Measurements from ENCODE around the gene BTBD9. TPM values are rescaled to one million over a fixed set of nuclear protein-coding genes. Genes with fewer than 3 reads are reported as not detected.

BTBD9 gene
- total RNA-seq, 1 donor from 2014 or later = 24.1 TPM

- no peak for DNase-seq (ENCODE audit: extremely low spot score in 2 of 2)
- no peak overlapping the region for H3K27ac ChIP-seq
- H3K4me1 ChIP-seq = peaks cover 17% of the 10 kb centered on the region
- H3K4me3 ChIP-seq = no peak overlapping the region
- H3K27me3 ChIP-seq = no peaks in the 10 kb centered on the region
- intact Hi-C loops (cut with DNase I) = no loop called here
- H3K36me3 ChIP-seq = peaks cover 0 to 36% of the 10 kb centered on the region in 2 donors
- TF ChIP-seq POLR2A (IDR thresholded peaks at IDR 0.05) (no peak), CTCF (IDR thresholded peaks at IDR 0.05) (no peak), POLR2AphosphoS5 (IDR thresholded peaks at IDR 0.05; ENCODE audit: insufficient read depth in 1 of 2, low read depth in 1 of 2) (no peak)
- H3K9me3 ChIP-seq = no peaks in the 10 kb centered on the region
Observed at GRCh38 chr6:38684904-38685303, 45.2 kb upstream of the BTBD9 start.

GRCh38 chr6:38684237-38684636 lies 44.5 kb upstream of the BTBD9 start:
- intact Hi-C loops (cut with DNase I) = no loop called here
- no peaks in the 10 kb centered on the region for H3K9me3 ChIP-seq
- peaks cover 0 to 39% of the 10 kb centered on the region in 2 donors for H3K36me3 ChIP-seq

GRCh38 chr6:38681850-38682249 lies 42.1 kb upstream of the BTBD9 start:
- Histone ChIP-seq H3K27ac (no peak overlapping the region), H3K36me3 (peaks cover 0 to 56% of the 10 kb centered on the region in 2 donors), H3K9me3 (no peaks in the 10 kb centered on the region), H3K4me1 (peaks cover 5% of the 10 kb centered on the region), H3K4me3 (no peak overlapping the region), H3K27me3 (no peaks in the 10 kb centered on the region)
- intact Hi-C loops (cut with DNase I) = no loop called here
- TF ChIP-seq CTCF (IDR thresholded peaks at IDR 0.05) (no peak), POLR2A (IDR thresholded peaks at IDR 0.05) (no peak), POLR2AphosphoS5 (IDR thresholded peaks at IDR 0.05; ENCODE audit: insufficient read depth in 1 of 2, low read depth in 1 of 2) (no peak)
- no peak for DNase-seq (ENCODE audit: extremely low spot score in 2 of 2)

More at GRCh38 chr6:38684237-38684636, 44.5 kb upstream of the BTBD9 start:
- Histone ChIP-seq H3K27ac (no peak overlapping the region), H3K27me3 (no peaks in the 10 kb centered on the region), H3K4me3 (no peak overlapping the region), H3K4me1 (peaks cover 17% of the 10 kb centered on the region)
- TF ChIP-seq POLR2AphosphoS5 (IDR thresholded peaks at IDR 0.05; ENCODE audit: insufficient read depth in 1 of 2, low read depth in 1 of 2) (no peak), POLR2A (IDR thresholded peaks at IDR 0.05) (no peak), CTCF (IDR thresholded peaks at IDR 0.05) (no peak)
- no peak for DNase-seq (ENCODE audit: extremely low spot score in 2 of 2)

- no peaks in the 10 kb centered on the region for H3K27me3 ChIP-seq
- no peaks in the 10 kb centered on the region for H3K9me3 ChIP-seq
- H3K36me3 ChIP-seq = peaks cover 0 to 71% of the 10 kb centered on the region in 2 donors
- H3K4me1 ChIP-seq = no peaks in the 10 kb centered on the region
- H3K4me3 ChIP-seq = no peak overlapping the region
- TF ChIP-seq POLR2A (IDR thresholded peaks at IDR 0.05) = no peak
- no peak for TF ChIP-seq POLR2AphosphoS5 (IDR thresholded peaks at IDR 0.05; ENCODE audit: insufficient read depth in 1 of 2, low read depth in 1 of 2)
- TF ChIP-seq CTCF (IDR thresholded peaks at IDR 0.05) = no peak
- no peak overlapping the region for H3K27ac ChIP-seq
- no peak for DNase-seq (ENCODE audit: extremely low spot score in 2 of 2)
- intact Hi-C loops (cut with DNase I) = no loop called here
Observed at GRCh38 chr6:38679668-38680067, 39.9 kb upstream of the BTBD9 start.

GRCh38 chr6:38678178-38678760 lies 38.5 kb upstream of the BTBD9 start:
- Histone ChIP-seq H3K36me3 (peaks cover 0 to 60% of the 10 kb centered on the region in 2 donors), H3K27me3 (no peaks in the 10 kb centered on the region)

More at GRCh38 chr6:38678178-38678760, 38.5 kb upstream of the BTBD9 start:
- intact Hi-C loops (cut with DNase I) = no loop called here
- H3K27ac ChIP-seq = no peak overlapping the region
- no peaks in the 10 kb centered on the region for H3K9me3 ChIP-seq
- no peak for DNase-seq (ENCODE audit: extremely low spot score in 2 of 2)
- no peak for TF ChIP-seq POLR2AphosphoS5 (IDR thresholded peaks at IDR 0.05; ENCODE audit: insufficient read depth in 1 of 2, low read depth in 1 of 2)
- H3K4me3 ChIP-seq = no peak overlapping the region
- H3K4me1 ChIP-seq = no peaks in the 10 kb centered on the region

Measured in vagina (tissue), 2 donors.